ENCODE measurements around the gene MAD1L1.

Gene MAD1L1

GRCh38 chr7:2241580-2242540 lies 9.1 kb upstream of the MAD1L1 start, which contains the start of the genes MRM2 and NUDT1:
Gene MRM2 (minus strand): TSS chr7:2242205. CDS start chr7:2242169, 36 bp downstream.
Gene NUDT1 (plus strand): TSS chr7:2242226. CDS start chr7:2244575, 2,349 bp downstream.
- peak; percentile 18 to 54 (median 24) for DNase-seq

GRCh38 chr7:2239242-2239641 lies 6.5 kb upstream of the MAD1L1 start:
- DNase-seq: no peak

GRCh38 chr7:2237109-2237602 lies 4.4 kb upstream of the MAD1L1 start:
- no peak for DNase-seq

GRCh38 chr7:2233926-2234325 lies 1.2 kb upstream of the MAD1L1 start:
- DNase-seq: no peak

- DNase-seq: no peak
These were observed 566 bp downstream of the MAD1L1 start for GRCh38 chr7:2231992-2232765.

- DNase-seq: no peak
These were observed 1.9 kb downstream of the MAD1L1 start for GRCh38 chr7:2230882-2231281.

- DNase-seq: no peak
These were observed 2.5 kb downstream of the MAD1L1 start for GRCh38 chr7:2230226-2230625.

GRCh38 chr7:2229467-2229866 lies 3.3 kb downstream of the MAD1L1 start:
- no peak for DNase-seq

GRCh38 chr7:2228921-2229320 lies 3.8 kb downstream of the MAD1L1 start:
- no peak for DNase-seq

- no peak for DNase-seq
These were observed 5.0 kb downstream of the MAD1L1 start for GRCh38 chr7:2227699-2228098.

- no peak for DNase-seq
These were observed 6.9 kb downstream of the MAD1L1 start for GRCh38 chr7:2225830-2226229.

GRCh38 chr7:2225336-2225735 lies 7.4 kb downstream of the MAD1L1 start:
- DNase-seq: no peak

GRCh38 chr7:2224934-2225333 lies 7.8 kb downstream of the MAD1L1 start:
- DNase-seq: no peak

GRCh38 chr7:2224491-2224928 lies 8.2 kb downstream of the MAD1L1 start:
- no peak for DNase-seq

- no peak for DNase-seq
These were observed 9.4 kb downstream of the MAD1L1 start for GRCh38 chr7:2223321-2223720.

- no peak for DNase-seq
These were observed 10.2 kb downstream of the MAD1L1 start for GRCh38 chr7:2222516-2222915.

GRCh38 chr7:2220954-2221353 lies 11.8 kb downstream of the MAD1L1 start:
- DNase-seq: no peak

- DNase-seq: no peak
These were observed 12.2 kb downstream of the MAD1L1 start for GRCh38 chr7:2220506-2220905.

GRCh38 chr7:2220030-2220429 lies 12.7 kb downstream of the MAD1L1 start:
- DNase-seq: no peak

GRCh38 chr7:2219606-2220005 lies 13.1 kb downstream of the MAD1L1 start:
- DNase-seq: no peak

GRCh38 chr7:2219136-2219535 lies 13.6 kb downstream of the MAD1L1 start:
- no peak for DNase-seq

- no peak for DNase-seq
These were observed 14.3 kb downstream of the MAD1L1 start for GRCh38 chr7:2218444-2218785.

GRCh38 chr7:2217716-2218443 lies 14.9 kb downstream of the MAD1L1 start:
- DNase-seq: no peak
